ENCODE results near the gene FYTTD1.
A peak's percentile ranks its signal among the peaks of the same experiment; 100 is the strongest.

FYTTD1 gene

DNA sequence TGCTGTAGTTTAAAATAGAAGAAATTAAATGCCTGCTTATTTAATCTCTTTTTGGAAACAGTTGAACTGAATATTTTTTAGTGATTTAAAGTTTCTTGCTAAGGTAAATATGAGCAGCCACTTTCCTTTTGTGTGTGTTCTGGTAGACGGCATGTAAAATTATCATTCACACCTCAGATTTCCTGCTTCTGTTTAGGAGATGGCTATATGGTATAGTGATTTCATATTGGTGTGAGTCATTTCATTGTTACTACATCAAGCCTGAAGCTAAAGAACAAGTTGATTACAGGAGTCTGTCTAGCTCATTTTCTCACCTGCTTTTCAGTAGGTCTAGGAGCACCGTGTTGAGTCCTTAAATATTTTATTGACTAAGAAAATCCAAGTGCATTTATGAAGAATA is 43.6 kb downstream of the FYTTD1 start:
- DNase-seq (ENCODE audit: low spot score): no peak

DNA sequence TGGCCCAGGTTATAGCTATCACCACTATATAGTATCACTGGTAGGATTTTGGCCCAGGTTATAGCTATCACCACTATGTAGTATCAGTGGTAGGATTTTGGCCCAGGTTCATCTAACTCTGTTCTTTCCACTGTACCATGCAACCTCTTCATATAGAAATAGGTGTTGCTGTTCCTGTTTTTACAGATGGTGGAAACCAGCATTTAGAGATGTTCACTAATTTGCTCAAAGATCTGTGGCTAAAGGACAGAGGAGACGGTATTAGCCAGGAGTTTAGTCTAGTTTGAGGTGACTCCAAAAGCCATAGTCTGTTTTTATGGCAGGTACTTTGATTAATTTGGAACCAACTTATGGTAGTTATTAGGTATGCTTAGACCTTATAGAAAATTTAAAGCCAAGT is 44.4 kb downstream of the FYTTD1 start:
- no peak for DNase-seq (ENCODE audit: low spot score)

DNA sequence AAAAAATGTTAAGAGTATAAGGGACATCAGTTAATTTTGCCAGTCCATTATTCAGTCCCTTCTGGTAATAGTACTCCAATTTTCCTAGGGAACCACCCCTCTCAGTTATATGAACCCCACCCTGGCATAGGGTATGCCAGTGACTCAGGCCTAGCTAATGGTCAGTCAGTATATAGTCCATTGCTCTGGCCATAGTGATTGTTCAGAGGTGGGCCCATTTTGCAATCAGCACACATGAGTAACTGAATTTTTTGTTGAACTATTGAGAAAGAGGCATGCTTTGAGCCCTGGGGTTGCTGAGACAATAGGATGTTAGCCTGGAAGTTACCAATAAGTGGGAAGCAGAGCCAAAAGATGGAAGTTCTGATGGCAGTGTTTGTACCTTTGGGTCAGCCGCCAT is 45.5 kb downstream of the FYTTD1 start:
- DNase-seq (ENCODE audit: low spot score): no peak

DNA sequence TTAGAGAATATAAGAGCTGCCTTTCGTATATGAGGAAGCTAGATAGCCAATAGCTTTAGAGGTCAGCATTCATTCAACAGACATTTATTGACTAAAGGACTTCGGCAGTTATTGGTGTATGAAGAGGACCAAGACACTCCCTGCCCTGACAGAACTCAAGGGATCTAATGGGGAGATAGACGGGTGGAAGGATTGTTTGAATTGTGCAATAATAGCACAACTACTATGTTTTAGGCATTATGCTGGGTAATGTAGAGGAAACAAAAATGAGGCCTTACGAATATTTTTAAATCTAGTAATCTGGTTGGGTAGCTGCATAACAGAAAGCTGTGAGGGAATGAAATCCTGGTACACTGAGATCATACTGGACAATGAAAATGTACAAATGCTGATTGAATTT is 46.4 kb downstream of the FYTTD1 start:
- no peak for DNase-seq (ENCODE audit: low spot score)

DNA sequence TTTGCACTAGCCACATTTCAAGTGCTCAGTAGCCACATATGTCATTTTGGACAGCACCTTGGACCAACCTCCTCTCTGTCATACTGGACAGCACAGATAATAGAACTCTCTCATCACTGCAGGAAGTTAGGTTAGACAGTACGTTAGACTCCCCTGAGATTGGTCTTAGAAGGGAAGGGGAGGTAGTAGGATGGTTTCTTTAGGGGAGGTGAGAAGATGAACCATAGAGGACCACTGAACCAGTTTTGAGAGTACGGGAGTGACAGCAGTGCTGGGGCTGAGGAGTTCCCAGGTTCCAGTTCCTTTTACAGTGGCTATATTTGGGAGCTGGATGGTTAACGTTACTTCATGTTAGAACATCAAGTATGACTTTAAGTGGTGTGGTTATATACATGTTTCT is 49.2 kb downstream of the FYTTD1 start:
- DNase-seq (ENCODE audit: low spot score): no peak

DNA sequence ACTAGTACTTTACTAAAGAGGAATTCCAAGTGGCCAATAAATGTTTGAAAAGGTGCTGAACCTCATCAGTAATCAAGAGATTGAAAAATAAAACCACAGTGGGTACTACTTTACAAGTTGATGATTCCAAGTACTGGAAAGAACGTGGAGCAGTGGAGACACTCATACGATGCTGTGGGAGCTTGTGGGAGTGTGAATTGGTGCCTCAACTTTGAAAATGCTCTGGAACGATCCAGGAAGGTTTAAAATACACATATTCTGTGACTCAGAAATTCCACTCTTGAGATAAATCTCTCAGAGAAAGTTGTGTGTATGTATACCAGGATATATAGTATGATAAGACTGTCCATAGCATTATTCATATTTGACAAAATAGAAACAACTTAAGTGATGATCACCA is 50.7 kb downstream of the FYTTD1 start:
- no peak for DNase-seq (ENCODE audit: low spot score)

DNA sequence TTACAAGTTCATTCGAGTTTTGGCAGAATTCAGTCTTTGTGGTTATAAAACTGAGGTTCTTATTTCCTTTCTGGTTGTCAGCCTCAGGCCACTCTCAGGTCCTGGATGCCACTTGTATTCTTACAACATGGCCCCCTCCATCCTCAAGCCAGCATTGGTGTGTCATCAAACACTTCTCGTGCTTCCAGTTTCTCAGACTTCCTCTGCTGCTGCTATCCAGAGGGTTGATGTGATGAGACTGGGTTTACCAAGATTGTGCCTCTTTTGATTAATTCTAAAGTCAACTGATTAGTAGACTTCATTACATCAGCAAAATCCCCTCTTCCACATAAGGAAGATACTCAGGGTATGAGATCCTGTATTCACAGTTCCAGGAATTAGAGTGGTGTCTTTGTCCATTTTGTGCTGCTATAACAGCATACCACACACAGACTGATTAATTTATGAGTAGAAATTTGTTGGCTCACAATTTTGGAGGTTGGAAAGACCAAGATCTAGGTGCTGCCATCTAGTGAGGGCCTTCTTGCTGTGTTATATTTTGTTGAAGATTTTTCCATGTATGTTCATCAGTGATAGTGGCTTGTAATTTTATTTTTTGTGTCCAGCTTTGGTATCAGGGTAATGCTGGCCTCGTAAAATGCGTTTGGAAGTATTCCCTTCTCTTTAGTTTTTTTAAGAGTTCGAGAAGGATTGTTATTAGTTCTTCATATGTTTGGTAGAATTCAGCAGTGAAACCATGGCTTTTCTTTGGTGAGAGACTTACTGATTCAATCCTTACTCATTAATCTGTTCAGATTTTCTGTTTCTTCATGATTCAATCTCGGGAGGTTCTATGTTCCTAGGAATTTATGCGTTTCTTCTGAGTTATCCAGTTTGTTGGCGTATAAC is 52.5 kb downstream of the FYTTD1 start:
- no peak for DNase-seq (ENCODE audit: low spot score)

DNA sequence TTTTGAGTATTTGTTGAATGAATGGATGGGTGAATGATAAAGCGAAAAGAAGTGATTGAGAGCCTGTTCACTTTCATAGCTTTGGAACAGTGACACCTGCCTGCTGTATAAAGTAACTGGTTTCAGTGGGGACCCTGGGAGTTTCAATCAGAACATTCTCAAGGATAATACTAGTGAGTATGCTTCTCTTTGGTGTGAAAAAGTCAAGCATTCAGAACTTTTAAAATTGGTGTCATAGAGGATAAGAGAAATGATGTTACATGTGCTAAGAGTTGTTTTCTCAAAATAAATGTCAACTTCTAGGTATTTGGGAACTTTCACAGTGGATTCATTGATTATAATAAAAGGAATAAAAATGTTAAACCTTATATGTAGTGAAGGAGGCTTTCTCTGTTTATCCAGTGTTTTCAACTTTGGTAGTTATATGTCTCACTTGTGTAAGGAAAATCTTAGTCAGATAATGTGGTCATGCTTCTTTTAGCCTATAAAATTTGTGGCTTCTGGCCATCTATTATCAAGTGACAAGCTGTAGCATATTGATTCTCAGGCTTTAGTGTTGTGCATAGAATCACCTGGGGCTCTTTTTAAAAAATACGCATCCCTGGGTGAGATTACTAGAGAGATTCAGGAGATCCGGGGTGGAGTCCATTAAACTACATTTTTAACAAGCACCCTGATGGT is 53.2 kb downstream of the FYTTD1 start:
- DNase-seq (ENCODE audit: low spot score): no peak

DNA sequence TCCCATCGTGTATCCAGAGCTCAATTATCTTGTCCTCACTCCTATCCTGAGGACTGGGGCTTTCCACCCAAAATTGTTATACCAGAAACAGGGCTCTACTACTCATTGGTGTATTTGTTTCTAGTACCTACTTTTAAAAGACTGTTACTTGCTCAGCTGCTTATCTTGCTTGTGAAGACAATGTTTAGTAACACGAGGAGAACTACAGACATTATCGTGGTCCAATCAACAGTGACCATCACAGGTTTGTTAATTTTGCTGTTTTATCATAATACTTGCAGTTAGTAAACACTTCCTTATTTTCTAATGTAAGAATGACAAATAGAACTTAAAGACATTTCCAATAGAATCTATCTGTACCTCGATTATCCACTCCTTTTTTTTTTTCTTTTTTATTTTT is 54.8 kb downstream of the FYTTD1 start:
- no peak for DNase-seq (ENCODE audit: low spot score)

DNA sequence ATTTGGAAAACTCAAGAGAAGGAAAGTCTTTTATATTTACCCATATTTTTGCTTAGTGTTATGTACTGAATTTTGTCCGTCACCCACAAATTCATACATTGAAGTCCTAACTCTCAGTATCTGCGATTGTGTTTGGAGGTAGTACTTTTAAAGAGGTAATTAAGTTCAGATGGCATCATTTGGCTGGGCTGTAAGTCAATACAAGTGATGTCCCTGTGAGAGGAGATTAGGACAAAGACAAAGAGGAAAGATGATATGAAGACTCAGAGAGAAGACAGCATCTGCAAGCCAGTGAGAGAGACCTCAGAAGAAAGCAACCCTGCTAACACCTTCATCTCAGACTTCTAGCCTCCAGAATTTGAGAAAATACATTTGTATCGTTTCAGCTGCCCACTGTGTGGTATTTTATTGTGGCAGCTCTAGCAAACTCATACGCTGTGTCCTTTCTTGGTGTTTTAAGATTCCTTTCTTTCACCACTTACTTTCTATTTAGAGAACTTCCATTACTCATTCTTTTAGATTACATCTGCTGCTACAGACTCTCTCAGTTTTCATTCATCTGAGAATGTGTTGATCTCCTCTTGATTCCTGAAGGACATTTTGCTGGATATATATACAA is 58.4 kb downstream of the FYTTD1 start:
- DNase-seq (ENCODE audit: low spot score): no peak

DNA sequence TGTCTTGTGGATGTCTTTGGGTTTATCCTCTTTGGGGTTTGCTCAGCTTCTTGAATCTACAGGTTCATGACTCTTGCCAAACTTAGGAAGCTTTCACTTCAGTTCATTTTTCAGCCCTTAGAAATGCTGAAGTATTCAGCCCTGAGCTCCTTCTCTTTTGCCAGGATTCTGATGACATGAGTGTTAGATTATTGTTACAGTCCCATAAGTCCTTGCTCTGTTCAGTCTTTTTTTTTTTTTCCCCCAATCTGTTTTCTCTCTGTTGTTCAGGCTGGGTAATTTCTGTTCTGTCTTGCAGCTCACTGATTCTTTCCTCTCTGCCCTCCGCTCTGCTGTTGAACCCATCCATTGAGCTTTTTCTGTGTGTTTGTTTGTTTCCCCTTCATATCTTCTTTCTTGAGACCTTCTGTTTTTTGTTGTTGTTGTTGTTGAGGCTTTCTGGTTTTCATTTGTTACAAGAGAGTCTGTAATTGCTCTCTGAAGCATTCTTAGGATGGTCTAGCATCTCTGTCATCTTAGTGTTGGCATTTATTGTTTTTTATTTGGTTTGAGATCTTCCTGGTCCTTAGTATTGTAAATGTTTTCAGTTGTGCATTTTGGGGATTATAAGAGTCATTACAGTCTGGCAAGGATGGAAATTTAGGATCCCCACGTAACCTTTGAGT is 59.8 kb downstream of the FYTTD1 start:
- peak; percentile 45 for DNase-seq (ENCODE audit: low spot score)

DNA sequence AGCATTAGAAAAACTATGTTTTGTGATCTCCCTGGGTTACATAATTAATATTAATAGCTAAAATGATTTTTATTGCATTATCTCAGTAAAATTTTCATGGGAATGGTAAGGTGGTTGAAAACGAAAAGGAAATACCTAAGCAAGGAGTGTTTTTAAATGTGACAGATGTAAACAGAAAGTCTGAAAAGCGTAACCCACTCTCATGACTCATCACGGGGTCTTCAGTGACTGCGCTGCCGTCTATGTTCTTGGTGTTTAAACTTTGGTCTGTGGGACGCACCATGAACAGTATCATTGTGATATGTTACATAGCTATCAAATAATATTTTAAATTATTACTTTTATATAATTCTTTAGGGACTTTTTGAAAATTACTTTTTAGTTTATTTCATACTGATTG is 61.2 kb downstream of the FYTTD1 start:
- no peak for DNase-seq (ENCODE audit: low spot score)

DNA sequence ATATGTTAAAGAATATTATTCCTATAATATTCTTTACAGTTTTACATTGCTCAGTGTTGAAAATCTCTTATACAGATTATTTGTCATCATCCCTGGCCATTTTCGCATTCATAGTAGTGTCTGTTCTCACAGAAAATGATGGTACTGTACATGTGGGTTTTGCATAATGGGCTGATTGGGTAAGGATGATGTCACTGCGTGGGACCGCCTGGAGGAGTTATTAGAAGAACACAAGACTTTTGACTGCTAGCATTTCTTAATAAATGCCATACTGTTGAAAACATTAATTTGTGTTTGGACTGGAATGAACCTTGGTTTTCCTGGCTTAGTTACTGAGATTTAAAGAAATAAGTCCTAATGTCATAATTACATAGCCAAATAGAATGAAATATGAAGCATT is 61.7 kb downstream of the FYTTD1 start:
- peak; percentile 82 for DNase-seq (ENCODE audit: low spot score)

DNA sequence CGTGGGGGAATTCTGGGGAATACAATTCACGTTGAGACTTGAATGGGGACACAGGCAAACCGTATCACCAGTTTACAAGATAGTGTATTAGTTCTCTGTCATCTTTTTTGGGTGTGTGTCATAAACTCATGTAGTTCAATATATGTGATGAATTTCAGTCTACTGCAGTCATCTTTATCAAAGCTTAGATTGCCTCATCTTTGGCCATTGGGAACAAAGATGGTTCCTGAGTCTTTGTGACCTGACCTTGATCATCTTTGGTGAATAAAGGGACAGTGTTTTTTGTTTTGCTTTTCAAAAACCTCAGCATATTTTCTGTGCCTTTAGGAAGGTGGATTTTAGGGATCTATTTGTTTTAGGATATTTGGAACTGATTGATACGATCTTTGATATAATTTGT is 64.7 kb downstream of the FYTTD1 start:
- DNase-seq (ENCODE audit: low spot score): no peak

DNA sequence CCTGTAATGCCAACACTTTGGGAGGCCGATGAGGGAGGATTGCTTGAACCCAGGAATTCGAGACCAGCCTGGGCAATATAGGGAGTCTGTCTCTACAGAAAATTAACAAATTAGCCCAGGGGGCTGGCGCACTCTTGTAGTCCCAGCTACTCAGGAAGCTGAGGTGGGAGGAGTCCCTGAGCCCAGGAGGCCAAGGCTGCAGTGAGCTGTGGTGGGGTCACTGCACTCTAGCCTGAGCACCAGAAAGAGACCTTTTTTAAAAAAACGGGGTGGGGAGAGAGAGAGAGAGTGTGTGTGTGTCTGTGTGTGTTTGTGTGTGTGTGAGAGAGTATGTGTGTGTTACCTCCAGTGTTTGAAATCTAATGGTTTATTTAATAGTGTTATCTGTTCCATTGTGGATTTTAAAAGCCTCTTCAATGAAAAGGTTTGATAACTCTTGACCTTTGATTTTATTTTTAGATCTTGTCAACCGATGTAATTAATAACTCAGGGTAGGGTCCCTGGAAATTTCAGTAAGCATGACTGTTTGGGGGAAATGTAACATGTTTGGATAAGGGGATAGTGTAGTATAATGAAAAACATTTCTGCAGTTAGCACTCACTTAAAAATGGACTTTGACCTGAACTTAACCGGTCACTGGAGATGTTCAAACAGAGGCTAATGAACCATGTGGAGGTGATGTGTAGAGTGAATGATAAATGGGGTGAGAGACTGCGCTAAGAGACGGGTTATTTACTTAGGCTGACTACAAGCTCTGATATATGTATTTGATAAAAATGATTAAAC is 71.1 kb downstream of the FYTTD1 start:
- DNase-seq (ENCODE audit: low spot score): no peak

DNA sequence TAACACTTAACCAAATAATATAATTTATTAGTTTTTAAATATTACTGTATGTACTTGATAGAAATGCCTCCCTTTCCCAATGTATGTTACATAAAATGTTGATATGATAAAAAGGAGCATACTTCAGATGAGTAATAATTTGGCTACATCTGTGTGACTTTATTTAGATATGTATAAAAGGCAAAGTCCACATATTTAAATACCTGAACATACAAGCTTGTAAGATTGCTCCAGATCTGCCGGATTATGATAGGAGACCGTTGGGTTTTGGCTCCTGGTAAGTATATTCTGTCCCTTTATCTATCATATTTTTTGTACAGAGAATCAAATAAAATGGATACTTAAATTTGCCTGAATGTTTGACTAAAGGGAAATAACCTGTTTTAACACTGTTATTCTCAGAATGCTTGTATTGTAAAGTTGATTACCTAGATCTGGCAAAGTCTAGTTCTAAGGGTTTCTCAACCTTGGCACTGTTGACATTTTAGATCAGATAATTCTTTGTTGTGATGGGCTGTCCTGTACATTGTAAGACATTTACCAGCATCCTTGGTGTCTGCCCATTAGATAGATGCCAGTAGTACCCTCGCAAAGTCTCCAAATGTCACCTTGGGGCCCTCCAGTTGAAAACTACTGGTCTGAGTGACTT is 79.8 kb downstream of the FYTTD1 start:
- DNase-seq (ENCODE audit: low spot score): no peak

DNA sequence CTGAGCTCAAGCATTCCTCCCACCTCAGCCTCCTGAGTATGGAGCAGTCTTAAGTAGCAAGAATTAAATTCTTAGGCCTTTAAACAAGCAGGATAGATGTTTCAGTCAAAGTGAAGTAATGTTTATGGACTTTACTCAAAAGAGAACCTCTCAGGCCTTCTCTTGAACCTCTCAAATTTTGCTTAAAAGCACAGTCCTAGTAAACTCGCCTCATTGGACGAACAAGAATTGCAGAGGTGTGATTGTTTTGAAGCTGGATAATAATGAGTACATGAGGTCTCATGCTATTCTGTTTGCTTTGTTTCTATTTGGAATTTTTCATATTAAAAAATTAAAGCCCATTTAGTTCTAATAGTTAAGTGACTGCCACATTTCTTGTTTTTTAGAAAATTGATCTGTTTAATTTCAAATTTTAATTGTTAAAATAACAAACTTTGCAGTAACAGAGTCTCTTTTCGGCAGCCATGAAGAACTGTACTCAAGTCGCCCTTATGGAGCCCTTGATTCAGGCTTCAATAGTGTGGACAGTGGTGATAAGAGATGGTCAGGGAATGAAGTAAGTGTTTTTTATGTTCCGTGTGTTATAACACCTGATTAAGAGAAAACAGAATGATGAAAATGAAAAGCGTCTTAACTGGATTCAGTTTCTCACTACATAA is 80.8 kb downstream of the FYTTD1 start:
- no peak for DNase-seq (ENCODE audit: low spot score)

DNA sequence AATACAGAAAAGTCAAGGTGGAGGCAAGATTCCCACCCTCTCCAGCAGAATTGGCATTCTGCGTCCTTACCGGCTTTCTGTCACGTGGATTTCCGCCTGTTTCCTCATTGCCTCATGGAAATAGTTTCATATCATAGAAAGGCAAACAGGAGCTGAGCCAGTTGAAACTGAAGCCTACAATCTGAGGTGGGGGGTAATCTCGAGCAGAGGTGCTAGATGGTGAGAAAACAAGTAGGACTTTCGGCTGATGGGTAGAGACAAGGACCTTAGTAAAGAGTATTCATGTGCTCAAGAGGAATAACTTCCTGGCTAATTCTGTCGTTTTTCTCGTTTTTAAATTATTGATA is 81.3 kb downstream of the FYTTD1 start:
- DNase-seq (ENCODE audit: low spot score): no peak

DNA sequence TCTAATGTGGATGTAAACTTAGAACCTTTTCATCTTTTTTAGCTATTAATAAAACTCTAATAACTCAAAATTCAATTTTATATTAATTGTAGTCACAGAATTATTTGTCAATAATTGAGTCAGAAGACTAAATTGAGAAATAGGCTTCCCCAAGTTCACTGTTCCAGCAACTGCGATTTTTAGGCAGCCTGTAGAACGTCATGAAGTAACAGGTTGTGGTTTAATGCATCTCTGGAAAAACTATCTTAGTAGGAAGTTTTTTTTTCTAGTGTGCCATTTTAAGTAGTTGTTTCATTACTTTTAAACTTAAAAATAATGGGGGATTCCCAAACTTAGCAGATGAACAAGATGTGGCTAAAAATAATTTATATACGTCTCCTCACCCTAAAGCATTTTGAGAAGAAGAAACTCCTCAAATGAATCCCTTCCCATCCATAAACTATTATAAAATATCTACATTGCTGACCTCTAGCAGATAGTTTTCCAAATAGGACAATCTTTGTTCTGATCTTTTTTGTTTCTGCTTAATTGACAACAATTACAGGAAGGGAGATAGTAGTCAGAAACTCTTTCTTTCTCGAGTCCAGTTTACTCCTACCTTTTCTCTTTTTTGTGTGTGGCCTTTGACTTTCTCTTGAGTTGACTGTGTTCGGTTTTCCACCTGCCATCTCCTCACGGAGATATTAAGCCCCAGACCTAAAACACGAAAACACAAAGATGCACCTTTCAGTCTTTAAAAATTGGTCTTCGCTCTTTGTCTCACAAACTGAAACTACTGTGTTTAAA is 84.4 kb downstream of the FYTTD1 start:
- DNase-seq (ENCODE audit: low spot score): no peak

DNA sequence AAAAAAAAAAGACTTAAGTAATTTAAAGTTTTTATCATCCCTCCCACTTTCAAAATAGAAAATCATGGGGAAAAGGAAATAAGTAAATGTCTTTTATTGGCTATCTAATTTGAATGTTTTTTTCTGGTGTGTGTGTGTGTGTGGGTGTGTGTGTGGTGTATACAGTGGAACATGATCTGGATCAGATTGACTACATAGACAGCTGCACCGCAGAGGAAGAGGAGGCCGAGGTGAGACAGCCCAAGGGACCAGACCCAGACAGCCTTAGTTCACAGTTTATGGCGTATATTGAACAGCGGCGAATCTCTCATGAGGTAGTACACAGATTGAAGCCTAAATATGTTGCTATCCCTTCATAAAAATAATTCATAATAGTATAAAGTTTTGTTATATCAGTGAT is 85.8 kb downstream of the FYTTD1 start:
- DNase-seq (ENCODE audit: low spot score): no peak
